ENCODE results near the gene OPRM1.
"Not testable (repeated sequence)": the region's sequence is repeated elsewhere in the genome, so short reads cannot be mapped to it uniquely, and the experiment has no call there.

Gene OPRM1

GRCh38 chr6:154039231-154039842, at the start of gene OPRM1:
Gene OPRM1, plus strand, starts transcription at chr6:154039240. Its CDS starts 305 bp downstream, at chr6:154039545.
- in situ Hi-C loops (cut with HindIII; ENCODE audit: low sequenced_read_pairs) = no loop called here

DNA sequence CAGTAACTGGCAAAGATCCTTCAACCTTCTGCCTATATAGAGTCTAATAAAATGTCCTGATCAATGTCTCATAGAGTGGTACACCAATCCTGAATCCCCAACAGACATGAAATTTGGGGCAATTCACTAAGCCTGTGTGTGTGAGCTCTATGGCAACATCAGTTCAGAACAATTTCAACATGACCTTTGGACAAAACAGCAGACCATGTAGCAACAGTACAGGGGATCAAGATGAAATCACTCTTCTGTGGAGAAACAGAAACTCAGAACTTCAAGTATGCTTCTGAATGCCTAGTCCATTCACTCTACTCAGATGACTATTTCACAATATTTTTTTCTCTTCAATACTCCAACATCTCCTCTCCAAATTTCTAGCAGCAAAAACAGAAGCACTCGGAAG, 49.1 kb upstream of the OPRM1 start:
- in situ Hi-C loops (cut with HindIII; ENCODE audit: low sequenced_read_pairs) = no loop called here

DNA sequence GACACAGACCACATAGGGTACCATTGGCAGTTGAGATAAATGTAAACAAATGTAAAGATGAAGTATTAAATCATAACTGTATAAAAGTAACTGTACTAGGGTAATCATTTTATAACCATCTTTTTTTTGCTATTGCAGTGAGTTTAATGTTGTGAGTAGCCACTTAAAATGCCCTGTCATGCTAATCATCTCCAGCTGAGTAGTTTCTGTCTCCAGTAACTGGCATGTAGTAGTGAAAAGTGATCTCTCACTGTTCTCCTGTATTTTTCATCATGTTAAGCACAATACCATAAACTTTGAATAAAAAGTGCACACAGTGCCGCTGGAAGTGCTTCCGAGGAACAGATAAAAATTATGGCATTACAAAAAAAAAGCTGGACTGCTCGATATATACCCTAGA, 45.0 kb upstream of the OPRM1 start:
- in situ Hi-C loops (cut with HindIII; ENCODE audit: low sequenced_read_pairs) = no loop called here

DNA sequence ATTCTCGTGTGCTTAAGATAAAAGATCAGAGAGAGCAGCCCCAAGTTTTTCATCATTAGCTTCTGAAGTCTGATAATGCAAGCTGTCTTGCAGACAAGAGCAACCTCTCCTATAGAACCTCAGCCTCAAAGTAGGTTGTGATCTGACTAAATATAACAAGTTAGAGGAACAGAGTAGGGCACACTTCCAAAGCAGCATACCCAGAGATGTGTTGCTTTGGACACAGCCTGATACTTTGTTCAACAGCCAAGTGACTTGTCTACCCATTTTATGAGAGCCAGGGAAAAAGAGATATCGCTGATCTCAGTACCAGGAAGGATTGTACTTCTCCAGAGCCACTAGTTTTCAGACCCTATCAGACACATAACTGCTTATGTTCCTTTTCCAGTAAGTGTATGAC, 44.2 kb upstream of the OPRM1 start:
- in situ Hi-C loops (cut with HindIII; ENCODE audit: low sequenced_read_pairs) = no loop called here

GRCh38 chr6:153997221-153997620, 41.8 kb upstream of the OPRM1 start:
- in situ Hi-C loops (cut with HindIII; ENCODE audit: low sequenced_read_pairs) = no loop called here

- in situ Hi-C loops (cut with HindIII; ENCODE audit: low sequenced_read_pairs) = no loop called here
These were observed 37.4 kb upstream of the OPRM1 start for GRCh38 chr6:154001494-154002285.

- in situ Hi-C loops (cut with HindIII; ENCODE audit: low sequenced_read_pairs) = no loop called here
These were observed 36.1 kb upstream of the OPRM1 start for GRCh38 chr6:154002894-154003293.

DNA sequence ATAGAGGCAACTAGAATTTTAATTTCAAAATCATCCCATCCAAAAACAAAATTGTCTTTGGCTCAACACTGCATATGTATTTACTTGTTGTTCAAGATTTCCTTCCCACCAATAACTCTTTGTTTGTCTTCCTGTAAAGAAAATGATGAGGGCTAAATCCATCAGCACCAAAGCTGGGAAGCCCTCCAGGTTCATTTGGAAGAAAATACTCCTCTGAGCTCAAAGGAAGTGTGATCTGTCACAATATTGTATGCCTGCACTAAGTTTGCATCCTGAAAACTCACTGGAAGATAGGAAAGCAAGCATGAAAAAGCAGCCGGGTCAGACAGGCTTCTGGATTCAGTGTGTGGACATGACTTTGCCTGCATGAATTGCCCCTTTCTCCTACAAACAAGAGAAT, 28.7 kb upstream of the OPRM1 start:
- in situ Hi-C loops (cut with HindIII; ENCODE audit: low sequenced_read_pairs) = no loop called here

- in situ Hi-C loops (cut with HindIII; ENCODE audit: low sequenced_read_pairs) = no loop called here
These were observed 26.2 kb upstream of the OPRM1 start for GRCh38 chr6:154012852-154013251.

GRCh38 chr6:154017786-154018185, 21.3 kb upstream of the OPRM1 start:
- in situ Hi-C loops (cut with HindIII; ENCODE audit: low sequenced_read_pairs) = no loop called here

GRCh38 chr6:154030646-154031045, 8.4 kb upstream of the OPRM1 start:
- in situ Hi-C loops (cut with HindIII; ENCODE audit: low sequenced_read_pairs) = no loop called here

GRCh38 chr6:154041001-154041400, 2.0 kb downstream of the OPRM1 start:
- in situ Hi-C loops (cut with HindIII; ENCODE audit: low sequenced_read_pairs) = no loop called here

- in situ Hi-C loops (cut with HindIII; ENCODE audit: low sequenced_read_pairs) = no loop called here
These were observed 14.1 kb downstream of the OPRM1 start for GRCh38 chr6:154053141-154053540.

DNA sequence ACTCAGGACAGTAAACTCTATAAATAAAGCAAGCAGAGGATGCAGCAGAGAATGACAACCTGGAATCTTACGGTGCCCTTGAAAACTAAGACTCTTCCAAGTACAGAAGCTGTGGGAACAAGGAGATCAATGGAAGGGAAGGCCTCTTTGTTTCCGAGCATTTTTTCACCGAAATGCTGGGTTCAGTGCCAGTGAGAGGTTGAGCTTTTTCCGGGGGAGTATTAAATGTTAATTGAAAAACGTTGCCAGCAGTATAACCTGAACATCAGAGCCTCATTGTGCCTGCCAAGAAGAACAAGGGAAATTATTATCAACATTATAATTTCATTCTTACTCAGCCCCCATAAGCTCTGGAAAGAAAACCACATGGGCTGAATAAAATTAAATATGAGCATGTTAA, 17.5 kb downstream of the OPRM1 start:
- in situ Hi-C loops (cut with HindIII; ENCODE audit: low sequenced_read_pairs) = no loop called here

DNA sequence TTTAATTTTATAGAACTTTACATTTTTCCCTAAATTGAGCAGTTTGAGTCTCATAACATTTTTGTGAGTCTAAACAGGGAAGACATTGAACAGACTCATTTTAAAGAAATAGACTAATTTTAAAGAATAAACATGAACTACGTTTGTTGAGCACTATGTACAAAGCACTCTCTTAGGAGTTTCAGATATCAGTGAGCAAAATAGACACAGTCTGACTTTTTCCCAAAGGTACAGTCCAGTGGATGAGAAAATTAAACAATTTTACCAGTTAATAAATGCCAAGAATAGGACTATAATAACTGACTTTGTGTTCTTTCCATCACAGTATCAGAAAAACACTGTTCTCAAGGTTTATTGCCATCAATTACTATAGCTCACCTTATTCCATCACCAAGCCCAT, 18.1 kb downstream of the OPRM1 start:
- in situ Hi-C loops (cut with HindIII; ENCODE audit: low sequenced_read_pairs) = no loop called here

GRCh38 chr6:154058963-154059680, 20.1 kb downstream of the OPRM1 start:
- in situ Hi-C loops (cut with HindIII; ENCODE audit: low sequenced_read_pairs) = no loop called here

- in situ Hi-C loops (cut with HindIII; ENCODE audit: low sequenced_read_pairs) = no loop called here
These were observed 21.0 kb downstream of the OPRM1 start for GRCh38 chr6:154060076-154060475.

GRCh38 chr6:154070041-154070440, 31.0 kb downstream of the OPRM1 start:
- in situ Hi-C loops (cut with HindIII; ENCODE audit: low sequenced_read_pairs) = no loop called here

GRCh38 chr6:154070657-154071056, 31.6 kb downstream of the OPRM1 start:
- in situ Hi-C loops (cut with HindIII; ENCODE audit: low sequenced_read_pairs) = no loop called here

DNA sequence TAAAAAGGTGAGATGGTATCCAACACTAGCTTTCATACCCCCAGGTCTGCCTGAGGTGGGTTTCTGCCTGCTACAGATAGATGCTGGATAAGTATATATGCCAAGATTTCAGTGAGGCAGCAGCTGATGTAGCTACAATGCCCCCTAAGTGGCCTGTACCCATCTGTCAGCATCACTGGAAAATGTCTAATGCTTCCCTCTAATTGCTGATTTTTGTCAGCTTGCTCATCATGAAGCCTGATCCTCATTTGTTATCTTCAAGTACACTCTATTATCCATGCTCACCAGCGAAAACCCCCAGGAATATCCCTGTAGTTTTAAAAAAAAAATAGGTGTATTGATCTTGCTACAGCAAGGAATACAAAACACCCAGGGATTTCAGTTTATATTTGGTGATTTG, 32.2 kb downstream of the OPRM1 start:
- in situ Hi-C loops (cut with HindIII; ENCODE audit: low sequenced_read_pairs) = no loop called here

DNA sequence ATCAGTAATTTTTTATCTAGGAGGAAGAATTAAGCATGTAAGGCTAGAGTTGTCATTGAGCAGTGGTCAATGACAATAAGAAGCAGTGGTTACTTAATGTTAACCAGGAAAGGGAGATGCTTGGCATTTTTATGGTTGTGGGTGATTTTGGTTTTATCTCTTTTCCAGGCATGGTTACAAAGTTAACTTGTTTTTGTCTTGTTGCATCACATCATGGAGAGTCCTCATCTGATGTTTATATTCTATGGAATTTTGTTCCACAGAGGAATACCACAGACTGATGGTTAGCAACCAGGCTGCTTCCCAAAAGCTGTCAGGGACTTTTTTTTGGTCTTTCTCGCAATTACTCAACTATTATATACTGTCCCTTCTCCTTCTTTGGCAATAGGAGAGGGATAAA, 32.7 kb downstream of the OPRM1 start:
- in situ Hi-C loops (cut with HindIII; ENCODE audit: low sequenced_read_pairs) = no loop called here

GRCh38 chr6:154078596-154078995, 39.6 kb downstream of the OPRM1 start:
- in situ Hi-C loops (cut with HindIII; ENCODE audit: low sequenced_read_pairs) = not testable (repeated sequence)

Measured in endothelial cell of hepatic sinusoid (primary cell).